HG02763 (cell line): Measurements from ENCODE around the gene MAPKAP1.

Source experiments
- ATAC-seq: cut with Tn5 transposase; IDR thresholded peaks from one replicate; pipeline ENCODE4 v1.9.1; 2021; ENCODE audit warnings: mild to moderate bottlenecking, moderate library complexity; ENCODE audit not compliant: unreplicated experiment

MAPKAP1 gene

DNA sequence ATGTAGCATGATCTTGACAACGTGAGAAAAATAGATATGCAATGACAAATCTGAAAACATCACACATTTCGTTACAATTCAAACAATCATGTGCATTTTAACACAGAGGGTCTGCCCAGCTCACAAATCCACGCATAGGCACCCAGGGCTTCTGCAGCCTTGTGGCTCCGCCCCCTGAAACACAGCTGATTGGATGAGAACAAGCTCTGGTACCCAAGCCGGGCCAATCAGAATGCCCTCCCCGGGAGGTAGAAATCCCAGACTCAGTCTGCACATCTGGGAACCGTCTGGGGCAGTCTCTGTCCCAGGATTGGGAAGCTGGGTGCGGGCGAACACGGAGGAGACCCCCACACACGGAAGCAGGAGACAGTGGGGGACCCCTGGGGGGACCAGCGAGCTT, 307.8 kb downstream of the MAPKAP1 start:
- no peak for ATAC-seq

DNA sequence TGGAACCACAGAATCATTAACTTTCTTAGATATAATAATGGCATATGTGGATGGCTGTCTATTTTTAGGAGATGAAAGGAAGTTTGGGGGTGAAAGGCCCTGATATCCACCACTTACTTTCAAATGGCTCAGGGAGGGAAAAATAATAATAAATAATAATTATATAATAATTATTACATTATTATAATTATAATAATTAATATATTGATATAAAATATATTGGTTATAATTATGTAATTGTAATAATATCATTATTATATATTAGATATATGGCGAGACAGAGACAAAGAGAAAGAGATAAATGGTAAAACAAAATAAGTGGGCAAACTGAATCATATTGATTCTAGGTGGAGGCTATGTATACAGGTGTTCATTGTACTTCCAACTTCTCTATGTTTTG, 308.8 kb downstream of the MAPKAP1 start:
- ATAC-seq, result no peak

GRCh38 chr9:125397736-125398135, 309.3 kb downstream of the MAPKAP1 start:
- ATAC-seq, result no peak

GRCh38 chr9:125396799-125397198, 310.2 kb downstream of the MAPKAP1 start:
- no peak for ATAC-seq

DNA sequence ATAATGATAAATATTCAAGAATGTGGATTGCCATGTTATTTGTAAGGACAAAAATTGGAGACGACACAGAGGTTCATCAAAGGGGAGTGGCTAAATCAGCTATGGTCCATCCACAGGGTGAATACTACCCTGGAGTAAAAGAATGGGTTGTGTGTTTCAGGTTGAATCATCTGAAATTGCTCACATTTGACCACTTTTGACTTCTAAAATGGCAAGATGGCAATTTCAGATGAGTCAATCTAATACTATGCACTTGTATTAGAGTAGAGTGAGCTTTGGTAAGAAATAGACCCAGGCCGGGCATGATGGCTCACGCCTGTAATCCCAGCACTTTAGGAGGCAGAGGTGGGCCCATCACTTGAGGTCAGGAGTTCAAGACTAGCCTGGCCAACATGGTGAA, 313.6 kb downstream of the MAPKAP1 start:
- ATAC-seq, result no peak

DNA sequence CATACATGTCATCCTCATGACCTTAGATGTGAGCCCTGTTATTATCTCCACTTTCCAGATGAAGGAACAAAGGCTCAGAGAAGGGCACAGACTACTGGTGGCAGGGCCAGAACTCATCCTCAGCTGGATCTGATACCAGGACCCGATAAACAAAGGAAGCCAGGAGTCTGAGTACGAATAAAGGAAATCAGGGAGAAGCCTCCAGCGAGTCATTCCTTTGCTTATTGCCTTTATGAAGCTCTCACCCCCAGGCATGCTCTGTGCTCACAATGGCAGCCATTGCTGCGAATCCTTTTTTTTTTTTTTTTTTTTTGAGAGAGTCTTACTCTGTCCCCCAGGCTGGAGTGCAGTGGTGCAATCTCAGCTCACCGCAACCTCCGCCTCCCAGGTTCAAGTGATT, 315.3 kb downstream of the MAPKAP1 start:
- no peak for ATAC-seq

GRCh38 chr9:125388978-125389377, 318.0 kb downstream of the MAPKAP1 start:
- no peak for ATAC-seq

DNA sequence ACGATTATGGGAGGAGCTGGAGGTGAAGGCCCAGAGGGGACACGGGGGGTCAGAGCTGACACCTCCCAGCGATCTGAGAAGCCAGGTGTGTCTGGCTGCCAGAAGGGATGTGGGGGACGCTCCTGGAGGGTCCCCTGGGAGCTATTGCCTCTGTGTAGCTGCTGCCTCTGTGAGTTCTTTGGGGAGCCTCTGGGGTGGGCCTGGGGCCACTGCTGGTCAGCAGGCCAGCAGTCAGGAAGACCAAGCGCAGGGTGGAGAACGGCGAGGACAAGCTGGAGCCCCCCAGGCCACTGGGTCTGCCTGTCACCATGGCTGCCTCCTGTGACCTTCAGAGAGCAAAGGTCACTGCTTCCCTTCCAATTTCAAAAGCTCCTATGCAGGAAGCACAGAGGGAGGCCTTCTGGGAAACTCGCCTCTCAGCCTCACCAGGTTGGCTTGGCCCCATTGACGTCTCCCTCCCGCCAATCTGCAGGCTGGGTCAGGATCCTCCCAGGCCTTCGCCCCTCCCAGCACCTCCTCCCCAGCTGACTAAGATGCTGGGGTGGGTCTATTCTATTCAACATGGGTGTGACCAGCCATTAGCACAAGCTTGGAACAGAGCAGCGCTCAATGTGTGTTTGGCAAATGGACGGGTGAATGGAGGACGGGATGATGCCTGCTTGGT, 319.0 kb downstream of the MAPKAP1 start:
- no peak for ATAC-seq
